ENCODE measurements around the gene IQGAP1. TPM values are rescaled to one million over a fixed set of nuclear protein-coding genes. Genes with fewer than 3 reads are reported as not detected.

Gene IQGAP1
- total and polyA plus RNA-seq, 2 of the 13 experiments (the other 11 are each of a cell fraction or from before 2014, with no cell fraction given), result 29.5 to 37.9 TPM

- TF ChIP-seq DPF2 (CRISPR knock-in tag; IDR thresholded peaks at IDR 0.05; ENCODE audit: borderline replicate concordance, low read depth) (no peak), MIXL1 (CRISPR knock-in tag; IDR thresholded peaks at IDR 0.05) (no peak), ZFP41 (CRISPR knock-in tag; IDR thresholded peaks at IDR 0.05; ENCODE audit: borderline replicate concordance) (no peak), MEIS2 (CRISPR knock-in tag; IDR thresholded peaks at IDR 0.05) (no peak), ELF3 (CRISPR knock-in tag; IDR thresholded peaks at IDR 0.05) (0 out of 2 replicates have a peak, but pooled peaks have one; percentile 29), ZNF382 (CRISPR knock-in tag; IDR thresholded peaks at IDR 0.05; ENCODE audit: borderline replicate concordance) (no peak), TIGD3 (CRISPR knock-in tag; IDR thresholded peaks at IDR 0.05; ENCODE audit: borderline replicate concordance) (no peak), DMAP1 (CRISPR knock-in tag; IDR thresholded peaks at IDR 0.05) (no peak), YEATS2 (CRISPR knock-in tag; IDR thresholded peaks at IDR 0.05; ENCODE audit: borderline replicate concordance) (0 out of 2 replicates have a peak, but pooled peaks have one; percentile 26), RAD21 (CRISPR knock-in tag; IDR thresholded peaks at IDR 0.05) (peak; percentile 79), ONECUT2 (CRISPR knock-in tag; IDR thresholded peaks at IDR 0.05) (no peak), ZNF672 (CRISPR knock-in tag; IDR thresholded peaks at IDR 0.05) (no peak), ARID3A (IDR thresholded peaks at IDR 0.05; ENCODE audit: low read depth, low read length) (peak; percentile 53; the same call in 1 of the 2 replicates), PCBP2 (optimal IDR thresholded peaks at IDR 0.05; ENCODE audit: low read depth, low read length, poor library complexity, severe bottlenecking) (no peak), ZNF530 (CRISPR knock-in tag; IDR thresholded peaks at IDR 0.05; ENCODE audit: low read depth) (no peak), SP140L (CRISPR knock-in tag; IDR thresholded peaks at IDR 0.05; ENCODE audit: borderline replicate concordance) (0 out of 2 replicates have a peak, but pooled peaks have one; percentile 27), SNAI1 (CRISPR knock-in tag; IDR thresholded peaks at IDR 0.05; ENCODE audit: borderline replicate concordance) (no peak), ZC3H13 (CRISPR knock-in tag; IDR thresholded peaks at IDR 0.05) (no peak), STAG1 (CRISPR knock-in tag; IDR thresholded peaks at IDR 0.05) (peak; percentile 91)
These were observed 94.3 kb downstream of the IQGAP1 start (continued) for GRCh38 chr15:90482124-90483011.

All from HepG2 (cell line).